G401.6 (cell line): ENCODE results near the gene ALX1.

Source experiments
- FAIRE-seq: peaks from 2 replicates; lab custom pipeline; 2012; peaks lifted over from hg19 to GRCh38; lab: Jason Lieb, UNC

ALX1 gene

GRCh38 chr12:85280165-85280983 is at the start of gene ALX1:
Gene ALX1 (plus strand): TSS chr12:85280220. CDS start chr12:85280262, 42 bp downstream.
- no peak for FAIRE-seq

- no peak for FAIRE-seq
These were observed 42.7 kb upstream of the ALX1 start for GRCh38 chr12:85237327-85237726.

- FAIRE-seq: no peak
These were observed 35.5 kb upstream of the ALX1 start for GRCh38 chr12:85244561-85244960.

GRCh38 chr12:85253853-85254252 is 26.2 kb upstream of the ALX1 start:
- no peak for FAIRE-seq

- no peak for FAIRE-seq
These were observed 22.3 kb upstream of the ALX1 start for GRCh38 chr12:85257671-85258070.

GRCh38 chr12:85260447-85260846 is 19.6 kb upstream of the ALX1 start:
- no peak for FAIRE-seq

GRCh38 chr12:85260896-85261295 is 19.1 kb upstream of the ALX1 start:
- no peak for FAIRE-seq

- no peak for FAIRE-seq
These were observed 13.7 kb upstream of the ALX1 start for GRCh38 chr12:85266356-85266755.

- FAIRE-seq: no peak
These were observed 6.4 kb upstream of the ALX1 start for GRCh38 chr12:85273381-85274314.

- FAIRE-seq: no peak
These were observed 5.7 kb upstream of the ALX1 start for GRCh38 chr12:85274315-85274651.

- no peak for FAIRE-seq
These were observed 4.6 kb upstream of the ALX1 start for GRCh38 chr12:85275374-85275773.

GRCh38 chr12:85277191-85277590 is 2.8 kb upstream of the ALX1 start:
- FAIRE-seq: no peak

GRCh38 chr12:85277900-85278597 is 2.0 kb upstream of the ALX1 start:
- FAIRE-seq: no peak

- no peak for FAIRE-seq
These were observed 1.2 kb upstream of the ALX1 start for GRCh38 chr12:85278598-85279448.

- FAIRE-seq: no peak
These were observed 413 bp upstream of the ALX1 start for GRCh38 chr12:85279449-85280164.

- FAIRE-seq: no peak
These were observed 1.1 kb downstream of the ALX1 start for GRCh38 chr12:85280984-85281630.

- no peak for FAIRE-seq
These were observed 1.8 kb downstream of the ALX1 start for GRCh38 chr12:85281636-85282312.

GRCh38 chr12:85283560-85283959 is 3.5 kb downstream of the ALX1 start:
- no peak for FAIRE-seq

GRCh38 chr12:85296362-85296761 is 16.3 kb downstream of the ALX1 start:
- no peak for FAIRE-seq

- no peak for FAIRE-seq
These were observed 19.0 kb downstream of the ALX1 start for GRCh38 chr12:85299053-85299452.
